ENCODE data around the gene DAB2.

The DAB2 gene

DNA sequence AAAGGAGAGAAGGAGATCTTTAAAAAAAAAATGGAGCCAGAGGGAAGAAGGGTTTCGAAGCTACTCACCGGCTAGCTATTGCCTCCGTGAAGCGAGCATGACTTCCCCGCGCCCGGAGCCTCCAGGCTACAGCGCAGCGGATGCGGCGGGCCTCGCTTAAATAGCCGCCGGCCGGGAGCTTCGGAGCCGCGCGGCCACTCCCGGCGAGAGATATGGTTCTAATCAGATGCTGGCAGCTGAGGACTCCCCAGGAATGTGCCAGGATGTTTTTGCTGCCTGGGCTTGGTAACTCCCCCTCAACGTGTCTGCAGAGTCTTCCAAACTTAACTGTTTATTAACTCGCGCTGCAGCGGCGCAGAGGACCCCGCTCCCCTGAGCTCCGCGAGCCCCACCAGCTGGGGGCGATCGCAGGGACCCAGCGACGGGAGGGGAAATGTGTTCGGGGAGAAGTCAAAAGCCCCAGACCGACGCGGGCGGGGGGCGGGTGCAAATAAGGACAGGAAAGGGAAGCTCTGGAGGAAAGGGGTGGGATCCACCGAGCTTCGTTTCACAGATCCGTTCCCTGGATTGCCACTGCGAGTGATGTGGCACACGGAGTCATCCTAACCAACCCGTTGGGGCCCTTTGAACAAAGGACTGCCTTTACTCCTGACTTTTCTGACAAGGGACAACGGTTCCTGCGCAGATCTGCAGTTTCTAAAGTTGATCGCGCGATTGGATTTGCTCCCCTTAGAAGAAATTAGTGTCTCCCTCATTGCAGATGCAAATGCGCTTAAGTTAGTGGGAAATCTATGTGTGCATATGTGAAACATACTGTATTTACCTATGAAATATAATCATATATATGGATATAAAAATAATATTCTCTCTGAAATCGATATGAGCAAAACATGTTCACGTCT, at the start of gene DAB2:
TSS of gene DAB2 (minus strand) at position 245 of the 902 bp plus-strand sequence. CDS start 30,660 bp downstream, outside the sequence.
- peak; percentile 78 for DNase-seq

DNA sequence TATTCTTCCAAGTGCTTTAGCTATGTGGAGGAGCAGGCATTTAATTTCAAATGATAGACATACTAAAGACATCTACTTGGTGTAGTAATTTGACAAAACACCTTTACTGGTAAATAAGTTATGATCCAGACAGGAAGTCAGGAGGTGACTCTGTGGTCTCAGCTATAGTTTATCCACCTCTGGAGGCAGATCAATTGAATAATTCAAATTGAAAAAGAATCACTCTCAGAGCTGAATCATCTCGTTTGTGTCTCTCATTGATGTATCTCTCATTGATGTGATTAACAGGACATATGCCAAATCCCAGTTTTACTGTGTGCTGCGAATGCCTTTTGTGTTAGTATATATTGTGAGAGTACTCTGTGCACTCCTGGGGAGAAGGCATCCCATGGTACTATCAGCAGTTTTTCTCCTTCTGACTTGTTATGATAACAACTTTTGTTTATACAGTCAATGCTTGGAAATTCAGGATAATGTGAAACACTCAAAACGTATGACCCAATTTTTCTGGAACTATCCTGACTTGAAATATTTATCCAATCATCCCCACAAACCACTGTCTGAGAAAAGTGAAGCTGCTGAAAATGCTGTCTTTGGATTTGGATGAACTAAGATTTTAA, 48.5 kb upstream of the DAB2 start:
- no peak for DNase-seq

DNA sequence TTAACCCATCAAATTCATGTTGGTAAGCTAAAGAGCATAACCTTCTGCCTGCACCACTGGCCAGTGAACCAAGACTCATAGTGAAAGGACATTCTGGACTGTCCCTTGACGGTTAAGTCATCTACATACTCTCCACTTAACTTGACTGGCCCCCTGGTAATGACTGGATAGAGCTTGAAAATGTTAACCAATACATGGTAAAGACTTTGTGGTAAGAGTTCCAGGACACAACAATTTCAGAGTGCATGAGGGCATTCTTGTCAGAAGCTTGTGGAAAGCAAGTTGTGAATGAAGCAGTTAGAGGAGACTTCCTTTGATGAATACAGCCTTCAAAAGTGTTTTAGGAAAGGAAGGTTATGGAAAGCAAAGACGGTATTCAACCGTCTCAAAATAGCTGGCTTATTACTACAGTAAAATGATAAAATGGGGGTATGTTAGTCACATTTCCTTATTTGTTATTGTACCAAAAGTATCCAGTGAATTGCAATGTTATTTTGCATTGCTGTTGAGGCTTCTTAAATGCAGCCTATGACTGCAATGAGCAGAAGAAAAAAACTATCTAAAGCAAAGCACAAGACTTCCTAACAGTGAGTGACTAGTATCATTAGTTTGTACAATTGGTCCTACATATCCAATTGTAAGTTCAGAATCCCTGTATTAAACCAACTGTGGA, 47.2 kb upstream of the DAB2 start:
- no peak for DNase-seq

DNA sequence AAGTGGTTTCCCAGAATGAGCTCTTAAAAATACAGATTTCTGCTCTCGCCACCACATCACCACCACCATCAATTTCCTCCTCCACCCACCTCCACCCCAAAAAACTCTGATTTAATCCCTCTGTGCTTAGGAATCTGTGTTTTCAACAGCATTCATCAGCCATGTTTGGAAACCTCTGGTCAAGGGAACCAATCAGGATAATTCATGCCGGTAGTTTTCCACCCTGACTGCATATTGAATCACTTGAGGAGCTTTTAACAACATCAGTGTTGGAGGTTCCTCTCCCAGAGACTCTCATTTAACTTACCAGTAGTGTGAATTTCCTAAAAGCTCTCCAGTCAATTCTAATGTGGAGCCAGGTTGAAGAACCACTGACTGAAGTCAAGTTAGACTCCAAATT, 46.0 kb upstream of the DAB2 start:
- no peak for DNase-seq

DNA sequence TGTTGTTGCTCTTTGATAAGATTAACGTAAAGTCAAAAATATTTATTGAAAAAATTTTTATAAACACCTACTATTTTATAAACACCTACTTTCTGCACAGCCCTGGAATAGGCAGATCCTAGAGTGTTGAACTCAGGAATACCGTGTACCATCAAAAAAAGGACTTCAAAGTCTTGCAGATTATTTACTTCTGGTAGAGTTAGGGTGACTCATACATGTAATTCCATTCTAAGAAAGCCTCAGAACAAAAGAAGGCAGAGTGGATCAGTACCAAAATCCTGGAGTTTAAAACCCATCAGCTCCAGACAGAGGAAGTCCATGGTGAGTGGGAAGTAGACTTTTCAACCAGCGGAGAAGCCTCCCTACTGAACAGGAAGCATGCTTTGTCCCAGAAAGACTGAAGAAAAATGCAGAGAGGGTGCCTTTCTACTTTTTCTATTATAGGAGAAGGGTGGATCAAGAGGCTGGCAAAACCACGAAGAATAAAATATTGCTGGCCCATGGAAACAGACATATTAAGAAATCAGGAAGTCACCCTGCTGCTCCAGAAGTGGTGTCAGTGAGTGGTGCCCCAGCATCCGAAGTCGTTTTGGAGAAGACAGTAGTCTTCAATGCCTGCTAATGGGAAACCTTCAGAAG, 45.1 kb upstream of the DAB2 start:
- no peak for DNase-seq

DNA sequence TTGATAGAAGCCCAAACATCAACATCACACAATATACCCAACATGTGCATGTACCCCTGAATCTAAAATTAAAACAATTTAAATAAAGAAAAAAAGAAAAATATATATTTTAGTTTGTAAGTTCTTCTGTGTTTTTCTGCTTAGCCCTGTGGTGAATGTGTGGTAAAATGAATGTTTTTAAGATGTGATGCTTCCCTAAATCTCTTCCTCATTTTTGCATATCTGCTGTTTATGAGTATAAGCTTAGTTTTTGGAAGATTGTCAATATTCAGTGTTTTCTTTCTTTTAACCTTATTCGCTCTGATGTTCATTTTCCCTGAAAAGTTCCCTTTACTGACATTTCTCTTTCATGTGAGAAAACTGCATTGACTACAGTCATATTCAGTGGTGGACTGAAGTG, 44.4 kb upstream of the DAB2 start:
- DNase-seq = peak; percentile 12

DNA sequence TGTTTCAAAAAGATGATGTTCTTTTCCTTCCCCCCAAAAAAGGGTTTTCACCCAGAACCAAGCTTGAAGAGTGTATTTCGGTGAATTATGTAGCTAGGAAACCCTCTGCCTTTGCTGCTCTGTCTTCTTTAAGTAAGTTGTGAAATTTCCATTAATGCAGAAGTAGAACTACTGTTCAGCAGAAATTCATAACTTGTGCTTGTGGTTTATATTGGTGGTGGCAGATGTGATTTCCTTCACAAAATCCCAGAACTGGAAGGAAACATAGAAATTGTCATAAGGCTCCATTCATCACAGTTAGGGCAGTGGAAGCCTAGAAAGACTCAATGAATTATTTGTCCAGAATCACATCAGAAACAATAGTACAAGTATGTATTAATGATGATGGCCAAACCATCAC, 42.1 kb upstream of the DAB2 start:
- peak; percentile 42 for DNase-seq

GRCh38 chr5:39465843-39466242, 41.1 kb upstream of the DAB2 start:
- DNase-seq = no peak

DNA sequence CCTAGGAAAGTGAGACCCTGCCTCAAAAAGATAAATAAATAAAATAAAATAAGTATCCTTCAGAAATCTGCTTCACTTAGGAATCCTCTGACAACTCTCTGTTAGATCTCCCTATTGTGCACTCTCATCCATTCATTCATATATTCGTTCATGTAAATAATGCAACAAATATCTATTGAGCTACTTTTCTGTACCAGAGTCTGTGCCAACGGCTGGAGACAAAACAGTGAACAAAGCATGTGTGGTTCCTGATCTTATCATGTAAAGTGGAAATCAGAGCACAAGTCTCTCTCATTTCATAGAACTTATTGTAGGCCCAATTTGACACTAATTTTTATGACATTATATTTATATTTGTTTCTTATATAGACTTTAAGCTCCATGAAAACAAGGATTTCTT, 40.3 kb upstream of the DAB2 start:
- no peak for DNase-seq

- DNase-seq = no peak
Observed at GRCh38 chr5:39464088-39464487, 39.3 kb upstream of the DAB2 start.

- DNase-seq = no peak
Observed at GRCh38 chr5:39462211-39462610, 37.4 kb upstream of the DAB2 start.

GRCh38 chr5:39461007-39461682, 36.4 kb upstream of the DAB2 start:
- DNase-seq = peak; percentile 22

- no peak for DNase-seq
Observed at GRCh38 chr5:39459907-39460306, 35.1 kb upstream of the DAB2 start.

- no peak for DNase-seq
Observed at GRCh38 chr5:39459071-39459470, 34.3 kb upstream of the DAB2 start.

- DNase-seq = no peak
Observed at GRCh38 chr5:39455645-39456044, 30.9 kb upstream of the DAB2 start.

- DNase-seq = no peak
Observed at GRCh38 chr5:39453606-39454005, 28.8 kb upstream of the DAB2 start.

GRCh38 chr5:39452846-39453245, 28.1 kb upstream of the DAB2 start:
- no peak for DNase-seq

DNA sequence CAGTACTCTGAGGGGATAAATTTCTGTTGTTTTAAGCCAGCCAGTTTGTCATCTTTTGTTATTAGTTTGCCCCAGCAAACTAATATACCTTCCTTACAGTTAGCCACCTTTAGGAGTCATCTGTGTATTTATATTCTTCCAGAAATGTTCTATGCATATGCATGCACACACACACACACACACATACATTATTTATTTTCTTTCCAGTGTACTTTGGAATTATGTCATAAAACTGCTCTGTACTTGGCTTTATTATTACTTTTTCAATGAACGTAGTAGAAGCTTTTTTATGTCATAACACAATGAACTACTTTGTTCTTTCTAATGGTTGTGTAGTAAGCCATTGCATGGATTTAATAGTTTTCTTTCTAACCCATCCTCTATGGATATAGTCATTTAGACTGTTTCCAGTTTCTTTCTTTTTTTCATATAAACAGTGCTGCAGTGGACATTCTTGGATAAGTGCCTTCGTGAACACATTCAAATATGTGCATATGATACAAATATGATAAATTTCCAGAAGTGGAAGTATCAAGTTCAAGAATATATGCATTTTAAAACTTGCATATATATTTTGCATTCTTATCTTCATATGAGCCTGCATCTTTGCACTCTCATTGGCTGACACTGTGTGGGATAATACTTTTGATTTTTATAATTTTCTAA, 26.6 kb upstream of the DAB2 start:
- DNase-seq = no peak

DNA sequence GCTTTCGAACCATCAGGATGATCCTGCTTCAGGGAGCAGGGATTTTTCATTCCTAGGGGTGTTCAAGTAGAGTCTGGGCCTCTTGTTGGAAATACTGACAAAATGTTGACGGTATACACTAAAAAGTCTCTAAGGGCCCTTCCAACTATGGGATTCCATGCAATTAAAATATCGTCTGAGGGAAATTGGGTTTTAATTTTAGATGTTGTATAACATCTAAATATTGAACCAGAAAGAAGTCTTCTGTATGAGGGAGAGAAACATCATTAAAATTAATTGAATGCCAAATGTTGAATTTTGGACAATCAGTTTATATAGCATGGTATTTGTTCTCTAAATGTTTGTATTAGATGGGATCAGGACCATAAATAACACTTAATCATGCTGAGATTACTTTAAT, 25.7 kb upstream of the DAB2 start:
- no peak for DNase-seq

DNA sequence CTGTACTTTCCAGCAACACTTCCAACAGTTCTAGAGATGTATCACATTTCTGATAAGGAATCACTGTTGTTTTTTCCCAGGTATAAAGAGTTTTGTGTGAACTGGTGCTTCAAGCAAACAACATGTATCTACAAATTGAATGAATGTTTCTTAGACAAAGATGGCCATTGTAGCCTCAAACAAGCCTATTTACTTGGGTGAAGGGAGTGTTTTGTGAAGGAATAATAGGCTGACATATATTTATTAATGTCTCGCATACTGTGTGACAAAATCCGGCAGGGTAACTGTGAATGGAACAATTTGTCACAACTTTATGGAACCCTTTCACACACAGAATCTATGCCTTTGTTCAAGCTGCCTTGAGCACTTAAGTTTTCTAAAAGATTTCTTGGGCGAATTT, 24.8 kb upstream of the DAB2 start:
- DNase-seq = no peak

- no peak for DNase-seq
Observed at GRCh38 chr5:39448506-39449128, 23.8 kb upstream of the DAB2 start.

DNA sequence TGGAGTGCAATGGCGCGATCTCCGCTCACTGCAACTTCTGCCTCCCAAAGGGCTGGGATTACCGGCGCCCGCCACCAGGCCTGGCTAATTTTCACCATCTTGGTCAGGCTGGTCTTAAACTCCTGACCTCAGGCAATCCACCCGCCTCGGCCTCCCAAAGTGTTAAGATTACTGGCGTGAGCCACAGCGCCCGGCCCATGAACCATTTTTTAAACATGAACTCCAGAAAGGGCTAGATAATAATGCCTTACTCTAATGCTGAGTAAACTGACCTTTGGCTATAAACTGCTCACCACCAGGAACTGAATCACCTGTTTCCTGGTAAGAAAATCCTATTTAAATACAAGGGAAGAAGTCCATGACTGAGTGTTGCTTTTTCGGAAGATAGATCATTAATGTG, 23.2 kb upstream of the DAB2 start:
- no peak for DNase-seq
